Astrocyte (in vitro differentiated cells and primary cell): Measurements from ENCODE around the gene NRG2. TPM values are rescaled to one million over a fixed set of nuclear protein-coding genes. Genes with fewer than 3 reads are reported as not detected.

Experiments
- DNase-seq: peaks from one replicate; pipeline ENCODE4 v3.0.0-alpha.2; 2010; ENCODE audit warnings: low read depth
- FAIRE-seq: peaks from 2 replicates; lab custom pipeline; 2011; peaks lifted over from hg19 to GRCh38; lab: Jason Lieb, UNC
- H2AFZ ChIP-seq: 2 replicates; pipeline ENCODE4 v1.6.0; 2012; ENCODE audit warnings: low read depth, low read length, inconsistent platforms
- H3K27ac ChIP-seq: 2 replicates; pipeline ENCODE4 v1.5.1; 2011; ENCODE audit warnings: low read depth, low read length, inconsistent platforms
- H3K27me3 ChIP-seq: 2 replicates; pipeline ENCODE4 v1.6.0; 2011; ENCODE audit warnings: low read length, inconsistent platforms; ENCODE audit not compliant: insufficient read depth
- H3K36me3 ChIP-seq: 2 replicates; pipeline ENCODE4 v1.5.1; 2011; ENCODE audit warnings: low read length, inconsistent platforms; ENCODE audit not compliant: insufficient read depth
- H3K4me1 ChIP-seq: 2 replicates; pipeline ENCODE4 v1.5.1; 2011; ENCODE audit warnings: low read length, inconsistent platforms; ENCODE audit not compliant: insufficient read depth
- H3K4me2 ChIP-seq: 2 replicates; pipeline ENCODE4 v1.6.0; 2012; ENCODE audit warnings: low read length, inconsistent platforms
- H3K4me3 ChIP-seq: 2 replicates; pipeline ENCODE4 v1.5.1; 2011; ENCODE audit warnings: low read depth, mild to moderate bottlenecking, low read length, inconsistent platforms; ENCODE audit not compliant: insufficient read depth
- H3K79me2 ChIP-seq: 2 replicates; pipeline ENCODE4 v1.6.0; 2012; ENCODE audit warnings: mild to moderate bottlenecking, low read length, inconsistent platforms; ENCODE audit not compliant: insufficient read depth
- H3K9ac ChIP-seq: 2 replicates; pipeline ENCODE4 v1.6.0; 2012; ENCODE audit warnings: mild to moderate bottlenecking, low read length, inconsistent platforms
- H3K9me3 ChIP-seq: 2 replicates; pipeline ENCODE4 v1.5.1; 2012; ENCODE audit warnings: low read depth, mild to moderate bottlenecking, low read length, inconsistent platforms; ENCODE audit not compliant: insufficient read depth
- H4K20me1 ChIP-seq: 2 replicates; pipeline ENCODE4 v1.6.0; 2012; ENCODE audit warnings: low read length, inconsistent platforms; ENCODE audit not compliant: insufficient read depth
- H3K27ac Mint-ChIP-seq: one replicate; pipeline ENCODE4 v1.8.0; 2021; ENCODE audit warnings: mild to moderate bottlenecking, mixed read lengths; ENCODE audit not compliant: unreplicated experiment
- H3K27me3 Mint-ChIP-seq: one replicate; pipeline ENCODE4 v1.8.0; 2021; ENCODE audit warnings: low read depth, mixed read lengths; ENCODE audit not compliant: unreplicated experiment
- H3K36me3 Mint-ChIP-seq: one replicate; pipeline ENCODE4 v1.8.0; 2021; ENCODE audit warnings: low read depth, mixed read lengths; ENCODE audit not compliant: unreplicated experiment
- H3K4me1 Mint-ChIP-seq: one replicate; pipeline ENCODE4 v1.8.0; 2021; ENCODE audit warnings: low read depth, mixed read lengths; ENCODE audit not compliant: unreplicated experiment
- H3K4me3 Mint-ChIP-seq: one replicate; pipeline ENCODE4 v1.8.0; 2021; ENCODE audit warnings: mild to moderate bottlenecking, moderate library complexity, mixed read lengths; ENCODE audit not compliant: unreplicated experiment
- H3K9me3 Mint-ChIP-seq: one replicate; pipeline ENCODE4 v1.8.0; 2021; ENCODE audit warnings: mild to moderate bottlenecking, mixed read lengths; ENCODE audit not compliant: unreplicated experiment
- CTCF ChIP-seq: IDR thresholded peaks from 2 replicates; pipeline ENCODE4 v1.5.1; 2011; ENCODE audit warnings: low read depth, mild to moderate bottlenecking, inconsistent platforms, low read length, moderate library complexity; ENCODE audit not compliant: insufficient read depth
- EZH2 ChIP-seq: IDR thresholded peaks from 2 replicates; pipeline ENCODE4 v1.6.1; 2012; ENCODE audit warnings: mild to moderate bottlenecking, low read length, inconsistent platforms; ENCODE audit not compliant: insufficient read depth
- total RNA-seq: library from RNA; stranded (reverse); gene quantifications from 2 replicates; pipeline ENCODE4 v1.2.1, GENCODE V29; 2021

NRG2 gene
- total RNA-seq, 1 donor from 2014 or later: 0.54 TPM

GRCh38 chr5:139942243-139942642 is 100.9 kb downstream of the NRG2 start:
- Mint-ChIP-seq H3K4me1 (no peaks in the 10 kb centered on the region), H3K9me3 (peaks cover 7% of the 10 kb centered on the region), H3K36me3 (no peaks in the 10 kb centered on the region), H3K27me3 (peaks cover 30% of the 10 kb centered on the region), H3K4me3 (no peak overlapping the region), H3K27ac (no peak overlapping the region)
- Histone ChIP-seq H3K9me3 (peaks cover 4% of the 10 kb centered on the region), H3K4me1 (no peaks in the 10 kb centered on the region), H3K9ac (no peak overlapping the region), H3K4me3 (no peak overlapping the region), H3K4me2 (no peak overlapping the region), H3K27me3 (peaks cover 4% of the 10 kb centered on the region), H3K36me3 (no peaks in the 10 kb centered on the region), H3K27ac (no peak overlapping the region), H2AFZ (no peak overlapping the region), H3K79me2 (no peaks in the 10 kb centered on the region), H4K20me1 (no peaks in the 10 kb centered on the region)
- no peak for FAIRE-seq
- DNase-seq: no peak
- TF ChIP-seq EZH2 (no peak), CTCF (no peak)

DNA sequence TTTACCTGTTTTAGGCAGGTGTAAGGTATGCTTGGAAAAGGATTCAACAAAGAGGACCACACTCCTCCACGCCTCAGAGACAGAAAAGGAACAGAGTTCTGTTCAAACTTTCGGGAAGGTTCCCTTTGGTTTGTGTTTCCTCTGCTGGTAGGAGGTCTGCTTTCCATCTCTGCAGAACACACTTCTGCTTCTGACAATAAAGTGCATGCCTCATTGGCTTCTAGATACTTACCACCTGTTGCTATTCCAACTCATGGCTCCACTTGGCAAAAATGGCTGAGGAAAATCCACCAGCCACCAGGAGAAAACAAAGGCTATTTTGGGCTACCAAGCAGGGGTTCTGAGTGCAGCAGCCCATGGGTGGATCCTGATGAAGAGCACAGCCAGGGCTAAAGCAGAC is 112.7 kb downstream of the NRG2 start:
- Histone ChIP-seq H3K4me1 (no peaks in the 10 kb centered on the region), H3K9ac (no peak overlapping the region), H4K20me1 (no peaks in the 10 kb centered on the region), H3K79me2 (no peaks in the 10 kb centered on the region), H3K4me3 (no peak overlapping the region), H3K4me2 (no peak overlapping the region), H3K27ac (no peak overlapping the region), H3K36me3 (no peaks in the 10 kb centered on the region), H3K9me3 (no peaks in the 10 kb centered on the region), H3K27me3 (peaks cover 30% of the 10 kb centered on the region), H2AFZ (no peak overlapping the region)
- H3K4me3 Mint-ChIP-seq: no peak overlapping the region
- peaks cover 1% of the 10 kb centered on the region for H3K36me3 Mint-ChIP-seq
- no peaks in the 10 kb centered on the region for H3K4me1 Mint-ChIP-seq
- peaks cover 3% of the 10 kb centered on the region for H3K9me3 Mint-ChIP-seq
- no peak for TF ChIP-seq CTCF
- no peak for TF ChIP-seq EZH2
- FAIRE-seq (no peak), DNase-seq (no peak)
- peaks cover 51% of the 10 kb centered on the region for H3K27me3 Mint-ChIP-seq
- H3K27ac Mint-ChIP-seq: no peak overlapping the region

DNA sequence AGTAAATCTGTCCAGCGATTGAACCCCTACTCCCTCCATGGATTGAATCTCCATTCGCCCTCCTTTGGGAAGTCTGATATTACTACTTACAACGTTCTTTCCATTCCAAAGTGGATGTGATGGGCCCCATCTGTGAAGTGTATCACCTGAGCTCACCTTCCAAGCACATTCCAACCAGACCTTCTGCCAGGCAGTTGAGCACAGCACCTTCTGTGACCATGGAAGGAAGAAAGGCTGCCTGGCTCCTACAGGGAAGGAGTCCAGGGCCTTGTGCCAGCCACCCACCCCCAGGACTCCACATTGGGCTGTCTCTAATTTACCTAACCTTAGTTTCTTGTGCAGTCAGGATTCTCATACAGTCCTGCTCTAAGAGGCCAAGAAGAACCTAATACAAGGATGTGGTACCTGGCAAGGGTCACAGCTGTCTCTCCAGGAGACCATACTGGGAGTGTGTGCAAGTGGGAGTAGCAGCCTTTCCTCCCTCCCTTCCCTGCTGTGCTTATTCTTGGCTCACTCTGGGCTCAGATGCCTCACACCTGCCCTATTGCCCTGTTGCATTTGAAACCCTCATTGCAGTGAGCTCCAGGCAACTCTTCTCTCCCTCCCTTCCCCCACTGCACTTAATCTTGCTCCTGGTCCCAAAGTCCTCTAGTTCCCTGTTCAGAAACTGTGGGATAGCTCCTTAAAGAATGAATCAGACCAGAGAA is 116.1 kb downstream of the NRG2 start:
- Mint-ChIP-seq H3K27me3 (peaks cover 67% of the 10 kb centered on the region), H3K4me1 (no peaks in the 10 kb centered on the region), H3K4me3 (no peak overlapping the region), H3K36me3 (peaks cover 1% of the 10 kb centered on the region), H3K9me3 (peaks cover 3% of the 10 kb centered on the region), H3K27ac (no peak overlapping the region)
- Histone ChIP-seq H3K4me2 (no peak overlapping the region), H3K4me1 (no peaks in the 10 kb centered on the region), H3K79me2 (no peaks in the 10 kb centered on the region), H2AFZ (no peak overlapping the region), H3K36me3 (no peaks in the 10 kb centered on the region), H3K27ac (no peak overlapping the region), H3K27me3 (peaks cover 43% of the 10 kb centered on the region), H3K4me3 (no peak overlapping the region), H4K20me1 (no peaks in the 10 kb centered on the region), H3K9me3 (no peaks in the 10 kb centered on the region), H3K9ac (no peak overlapping the region)
- DNase-seq: no peak
- TF ChIP-seq EZH2 (no peak), CTCF (no peak)
- FAIRE-seq: no peak
